ENCODE results near the gene ACAP3. TPM values are rescaled to one million over a fixed set of nuclear protein-coding genes. Genes with fewer than 3 reads are reported as not detected.
A peak's percentile ranks its signal among the peaks of the same experiment; 100 is the strongest.

ACAP3 gene
- total and polyA plus RNA-seq, 4 donors: 2.7 to 24.8 (median 15.0) TPM

DNA sequence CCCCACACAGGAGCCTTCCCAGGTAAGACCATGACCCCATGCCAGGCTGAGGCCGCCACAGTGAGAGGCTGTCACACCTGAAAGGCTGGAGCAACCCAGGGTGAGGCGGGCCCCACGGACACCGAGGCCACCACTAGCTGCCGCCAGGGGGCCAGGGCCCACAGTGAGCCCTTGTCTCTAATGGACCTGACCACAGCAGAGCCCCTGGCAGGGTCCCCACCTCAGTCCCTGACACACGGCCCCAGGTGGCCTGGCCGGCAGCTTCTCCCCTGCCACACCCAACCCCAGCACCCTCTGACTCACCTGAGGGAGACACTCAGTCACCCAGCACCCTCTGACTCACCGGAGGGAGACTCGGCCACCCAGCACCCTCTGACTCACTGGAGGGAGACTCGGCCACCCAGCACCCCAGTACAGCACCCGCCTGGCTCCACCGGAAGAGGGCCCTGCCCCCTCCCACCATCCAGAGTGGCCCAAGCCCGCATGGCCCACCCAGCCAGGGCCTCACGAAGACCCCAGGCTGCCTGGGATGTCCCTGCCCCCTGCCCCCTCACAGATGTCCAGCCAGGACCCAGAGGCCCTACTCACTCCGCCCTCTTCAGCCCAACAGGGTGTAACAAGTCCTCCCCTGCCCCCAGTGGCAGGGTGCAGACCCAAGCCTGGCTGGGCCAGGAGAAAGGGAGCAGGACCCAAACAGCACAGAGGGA lies 37.1 kb upstream of the ACAP3 start:
- DNase-seq (ENCODE audit: low spot score): no peak
- TF ChIP-seq, protein P1, sequence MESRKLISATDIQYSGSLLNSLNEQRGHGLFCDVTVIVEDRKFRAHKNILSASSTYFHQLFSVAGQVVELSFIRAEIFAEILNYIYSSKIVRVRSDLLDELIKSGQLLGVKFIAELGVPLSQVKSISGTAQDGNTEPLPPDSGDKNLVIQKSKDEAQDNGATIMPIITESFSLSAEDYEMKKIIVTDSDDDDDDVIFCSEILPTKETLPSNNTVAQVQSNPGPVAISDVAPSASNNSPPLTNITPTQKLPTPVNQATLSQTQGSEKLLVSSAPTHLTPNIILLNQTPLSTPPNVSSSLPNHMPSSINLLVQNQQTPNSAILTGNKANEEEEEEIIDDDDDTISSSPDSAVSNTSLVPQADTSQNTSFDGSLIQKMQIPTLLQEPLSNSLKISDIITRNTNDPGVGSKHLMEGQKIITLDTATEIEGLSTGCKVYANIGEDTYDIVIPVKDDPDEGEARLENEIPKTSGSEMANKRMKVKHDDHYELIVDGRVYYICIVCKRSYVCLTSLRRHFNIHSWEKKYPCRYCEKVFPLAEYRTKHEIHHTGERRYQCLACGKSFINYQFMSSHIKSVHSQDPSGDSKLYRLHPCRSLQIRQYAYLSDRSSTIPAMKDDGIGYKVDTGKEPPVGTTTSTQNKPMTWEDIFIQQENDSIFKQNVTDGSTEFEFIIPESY (IDR thresholded peaks at IDR 0.05): no peak
- no peak for TF ChIP-seq RAD21 (IDR thresholded peaks at IDR 0.05)
- TF ChIP-seq, protein P2, sequence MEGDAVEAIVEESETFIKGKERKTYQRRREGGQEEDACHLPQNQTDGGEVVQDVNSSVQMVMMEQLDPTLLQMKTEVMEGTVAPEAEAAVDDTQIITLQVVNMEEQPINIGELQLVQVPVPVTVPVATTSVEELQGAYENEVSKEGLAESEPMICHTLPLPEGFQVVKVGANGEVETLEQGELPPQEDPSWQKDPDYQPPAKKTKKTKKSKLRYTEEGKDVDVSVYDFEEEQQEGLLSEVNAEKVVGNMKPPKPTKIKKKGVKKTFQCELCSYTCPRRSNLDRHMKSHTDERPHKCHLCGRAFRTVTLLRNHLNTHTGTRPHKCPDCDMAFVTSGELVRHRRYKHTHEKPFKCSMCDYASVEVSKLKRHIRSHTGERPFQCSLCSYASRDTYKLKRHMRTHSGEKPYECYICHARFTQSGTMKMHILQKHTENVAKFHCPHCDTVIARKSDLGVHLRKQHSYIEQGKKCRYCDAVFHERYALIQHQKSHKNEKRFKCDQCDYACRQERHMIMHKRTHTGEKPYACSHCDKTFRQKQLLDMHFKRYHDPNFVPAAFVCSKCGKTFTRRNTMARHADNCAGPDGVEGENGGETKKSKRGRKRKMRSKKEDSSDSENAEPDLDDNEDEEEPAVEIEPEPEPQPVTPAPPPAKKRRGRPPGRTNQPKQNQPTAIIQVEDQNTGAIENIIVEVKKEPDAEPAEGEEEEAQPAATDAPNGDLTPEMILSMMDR (IDR thresholded peaks at IDR 0.05; ENCODE audit: low read depth, low read length, missing input control): peak; percentile 30
- Histone ChIP-seq H3K4me3 (ENCODE audit: low read depth in 1 of 3, low read length in 3 of 3) (no peak overlapping the region), H3K9ac (ENCODE audit: low read depth in 1 of 2, low read length in 2 of 2) (peak overlapping the region in 1 of 2 donors; percentile 60), H3K9me3 (ENCODE audit: control insufficient read depth in 4 of 4, low read length in 3 of 4) (no peaks in the 10 kb centered on the region), H3K4me1 (ENCODE audit: control insufficient read depth in 4 of 4, insufficient read depth in 4 of 4, low read length in 3 of 4) (peaks cover 34 to 58% (median 53%) of the 10 kb centered on the region in 4 donors), H3K36me3 (ENCODE audit: control insufficient read depth in 4 of 4, insufficient read depth in 3 of 4, low read depth in 1 of 4, low read length in 3 of 4) (peaks cover 0 to 18% (median 4%) of the 10 kb centered on the region in 4 donors), H3K27ac (ENCODE audit: low read depth in 1 of 2, low read length in 2 of 2) (peak overlapping the region; percentile 15 to 67), H3K27me3 (ENCODE audit: control insufficient read depth in 4 of 4, insufficient read depth in 4 of 4, low read length in 3 of 4) (no peaks in the 10 kb centered on the region)
- WGBS: 70% methylated on average over 15 of the region's 15 CpGs

DNA sequence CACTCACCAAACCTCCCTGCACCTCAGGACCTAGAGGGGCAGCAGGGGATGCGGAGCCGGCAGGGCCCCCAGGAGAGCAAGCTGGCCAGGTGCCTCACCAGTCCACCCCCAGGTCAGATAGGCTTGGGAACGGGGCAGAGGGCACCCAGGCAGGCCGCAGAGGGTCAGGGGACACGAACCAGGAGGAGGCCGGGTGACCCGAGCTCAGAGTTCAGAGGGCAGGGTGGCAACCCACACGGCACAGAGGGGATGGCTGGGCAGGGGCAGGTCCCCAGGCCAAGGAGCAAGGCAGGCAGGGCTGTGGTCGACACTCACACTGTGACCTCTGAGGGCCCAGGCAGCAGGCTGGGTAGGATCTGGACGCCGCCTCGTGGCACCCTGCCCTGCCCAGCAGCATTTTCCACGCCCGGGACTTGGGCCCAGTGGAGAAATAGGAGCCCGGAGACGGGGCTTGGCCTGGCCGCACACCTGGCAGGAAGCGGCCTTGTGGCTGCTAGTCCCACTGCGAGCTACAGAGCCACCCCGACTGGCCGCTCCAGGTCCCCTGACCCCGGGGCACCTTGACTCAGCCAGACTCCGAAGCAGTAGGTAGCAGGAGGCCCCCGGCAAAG lies 36.2 kb upstream of the ACAP3 start:
- Histone ChIP-seq H3K27ac (ENCODE audit: low read depth in 1 of 2, low read length in 2 of 2) (peak overlapping the region; percentile 9 to 67), H3K4me1 (ENCODE audit: control insufficient read depth in 4 of 4, insufficient read depth in 4 of 4, low read length in 3 of 4) (peaks cover 34 to 58% (median 53%) of the 10 kb centered on the region in 4 donors)
- no peak for DNase-seq (ENCODE audit: low spot score)

More for the DNA sequence above, 36.2 kb upstream of the ACAP3 start:
- H3K4me3 ChIP-seq (ENCODE audit: low read depth in 1 of 3, low read length in 3 of 3): no peak overlapping the region
- 36% methylated on average over 24 of the region's 24 CpGs for WGBS
- H3K9ac ChIP-seq (ENCODE audit: low read depth in 1 of 2, low read length in 2 of 2): peak overlapping the region in 1 of 2 donors; percentile 60
- TF ChIP-seq FOXA2 (IDR thresholded peaks at IDR 0.05) (peak; percentile 37), GABPA (IDR thresholded peaks at IDR 0.05 in 1 of 2, conservative IDR thresholded peaks at IDR 0.05 in 1 of 2) (peak in 1 of 2 donors; percentile 48), EGR1 (IDR thresholded peaks at IDR 0.05; ENCODE audit: low read depth in 2 of 2) (peak in 1 of 2 donors; percentile 35), RAD21 (IDR thresholded peaks at IDR 0.05) (no peak), HNF4G (IDR thresholded peaks at IDR 0.05) (peak; percentile 71), YY1 (IDR thresholded peaks at IDR 0.05) (no peak), SP1 (IDR thresholded peaks at IDR 0.05) (peak; percentile 65), HNF4A (conservative IDR thresholded peaks at IDR 0.05) (peak; percentile 97 to 99), RXRA (IDR thresholded peaks at IDR 0.05) (peak; percentile 89 to 92), NR2F2 (IDR thresholded peaks at IDR 0.05) (peak; percentile 88)
- TF ChIP-seq, protein P3, sequence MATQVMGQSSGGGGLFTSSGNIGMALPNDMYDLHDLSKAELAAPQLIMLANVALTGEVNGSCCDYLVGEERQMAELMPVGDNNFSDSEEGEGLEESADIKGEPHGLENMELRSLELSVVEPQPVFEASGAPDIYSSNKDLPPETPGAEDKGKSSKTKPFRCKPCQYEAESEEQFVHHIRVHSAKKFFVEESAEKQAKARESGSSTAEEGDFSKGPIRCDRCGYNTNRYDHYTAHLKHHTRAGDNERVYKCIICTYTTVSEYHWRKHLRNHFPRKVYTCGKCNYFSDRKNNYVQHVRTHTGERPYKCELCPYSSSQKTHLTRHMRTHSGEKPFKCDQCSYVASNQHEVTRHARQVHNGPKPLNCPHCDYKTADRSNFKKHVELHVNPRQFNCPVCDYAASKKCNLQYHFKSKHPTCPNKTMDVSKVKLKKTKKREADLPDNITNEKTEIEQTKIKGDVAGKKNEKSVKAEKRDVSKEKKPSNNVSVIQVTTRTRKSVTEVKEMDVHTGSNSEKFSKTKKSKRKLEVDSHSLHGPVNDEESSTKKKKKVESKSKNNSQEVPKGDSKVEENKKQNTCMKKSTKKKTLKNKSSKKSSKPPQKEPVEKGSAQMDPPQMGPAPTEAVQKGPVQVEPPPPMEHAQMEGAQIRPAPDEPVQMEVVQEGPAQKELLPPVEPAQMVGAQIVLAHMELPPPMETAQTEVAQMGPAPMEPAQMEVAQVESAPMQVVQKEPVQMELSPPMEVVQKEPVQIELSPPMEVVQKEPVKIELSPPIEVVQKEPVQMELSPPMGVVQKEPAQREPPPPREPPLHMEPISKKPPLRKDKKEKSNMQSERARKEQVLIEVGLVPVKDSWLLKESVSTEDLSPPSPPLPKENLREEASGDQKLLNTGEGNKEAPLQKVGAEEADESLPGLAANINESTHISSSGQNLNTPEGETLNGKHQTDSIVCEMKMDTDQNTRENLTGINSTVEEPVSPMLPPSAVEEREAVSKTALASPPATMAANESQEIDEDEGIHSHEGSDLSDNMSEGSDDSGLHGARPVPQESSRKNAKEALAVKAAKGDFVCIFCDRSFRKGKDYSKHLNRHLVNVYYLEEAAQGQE (IDR thresholded peaks at IDR 0.05): no peak
- TF ChIP-seq, protein P1 (IDR thresholded peaks at IDR 0.05): no peak
- TF ChIP-seq, protein P2 (IDR thresholded peaks at IDR 0.05; ENCODE audit: low read depth, low read length, missing input control): no peak
- H3K27me3 ChIP-seq (ENCODE audit: control insufficient read depth in 4 of 4, insufficient read depth in 4 of 4, low read length in 3 of 4): no peaks in the 10 kb centered on the region
- H3K36me3 ChIP-seq (ENCODE audit: control insufficient read depth in 4 of 4, insufficient read depth in 3 of 4, low read depth in 1 of 4, low read length in 3 of 4): peaks cover 0 to 24% (median 7%) of the 10 kb centered on the region in 4 donors
- H3K9me3 ChIP-seq (ENCODE audit: control insufficient read depth in 4 of 4, low read length in 3 of 4): no peaks in the 10 kb centered on the region

Data from liver (tissue), 9 donors.